ENCODE results near the gene TTLL1. TPM values are rescaled to one million over a fixed set of nuclear protein-coding genes. Genes with fewer than 3 reads are reported as not detected.

TTLL1 gene
- total RNA-seq, 4 donors from 2014 or later, result 4.4 to 11.4 (median 5.8) TPM

DNA sequence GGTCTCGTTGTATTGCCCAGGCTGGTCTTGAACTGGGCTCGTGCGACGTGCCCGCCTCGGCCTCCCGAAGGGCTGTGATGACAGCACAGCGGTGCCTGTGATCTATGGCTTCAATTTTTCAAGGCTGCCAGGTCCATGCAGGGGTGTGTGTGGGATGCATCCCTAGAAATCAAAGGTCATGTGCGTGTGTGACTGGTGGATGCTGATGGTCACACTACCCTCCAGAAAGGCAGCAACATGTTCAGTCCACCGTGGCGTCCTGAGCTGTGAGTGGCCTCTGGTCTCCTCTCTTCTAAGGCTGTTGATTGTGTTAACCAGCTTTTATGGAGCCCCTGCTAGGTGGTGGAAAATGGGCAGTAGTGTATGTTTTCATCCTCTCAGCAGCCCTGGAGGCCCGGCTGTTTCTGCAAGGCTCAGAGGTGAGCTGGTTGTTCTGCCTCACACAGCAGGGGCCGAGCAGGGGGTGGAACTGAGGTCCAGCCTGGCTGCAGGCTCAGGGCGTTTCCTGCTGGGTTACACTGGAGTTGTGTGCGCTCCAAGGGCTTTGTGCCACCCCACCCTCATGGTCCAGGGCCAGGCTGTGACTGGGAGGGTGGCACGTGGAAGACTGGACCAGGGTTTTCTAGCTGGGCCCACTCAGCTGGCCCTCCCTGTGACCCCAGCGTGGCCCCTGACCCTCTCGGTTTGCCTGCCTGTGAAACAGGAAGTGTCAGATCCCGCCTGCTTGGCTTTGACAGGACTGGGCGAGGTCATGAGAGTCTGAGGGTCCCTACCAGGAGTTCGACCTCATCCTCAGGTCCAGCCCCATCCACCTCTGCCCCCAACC lies 29.0 kb upstream of the TTLL1 start:
- Histone ChIP-seq H3K4me1 (no peaks in the 10 kb centered on the region), H3K9me3 (no peaks in the 10 kb centered on the region), H3K27me3 (no peaks in the 10 kb centered on the region), H3K27ac (no peak overlapping the region), H3K4me3 (replicated peaks in 1 of 3) (no peak overlapping the region), H3K36me3 (no peaks in the 10 kb centered on the region)
- intact Hi-C loops (cut with DNase I), result no loop called here
- DNase-seq, result no peak
- TF ChIP-seq, protein P1, sequence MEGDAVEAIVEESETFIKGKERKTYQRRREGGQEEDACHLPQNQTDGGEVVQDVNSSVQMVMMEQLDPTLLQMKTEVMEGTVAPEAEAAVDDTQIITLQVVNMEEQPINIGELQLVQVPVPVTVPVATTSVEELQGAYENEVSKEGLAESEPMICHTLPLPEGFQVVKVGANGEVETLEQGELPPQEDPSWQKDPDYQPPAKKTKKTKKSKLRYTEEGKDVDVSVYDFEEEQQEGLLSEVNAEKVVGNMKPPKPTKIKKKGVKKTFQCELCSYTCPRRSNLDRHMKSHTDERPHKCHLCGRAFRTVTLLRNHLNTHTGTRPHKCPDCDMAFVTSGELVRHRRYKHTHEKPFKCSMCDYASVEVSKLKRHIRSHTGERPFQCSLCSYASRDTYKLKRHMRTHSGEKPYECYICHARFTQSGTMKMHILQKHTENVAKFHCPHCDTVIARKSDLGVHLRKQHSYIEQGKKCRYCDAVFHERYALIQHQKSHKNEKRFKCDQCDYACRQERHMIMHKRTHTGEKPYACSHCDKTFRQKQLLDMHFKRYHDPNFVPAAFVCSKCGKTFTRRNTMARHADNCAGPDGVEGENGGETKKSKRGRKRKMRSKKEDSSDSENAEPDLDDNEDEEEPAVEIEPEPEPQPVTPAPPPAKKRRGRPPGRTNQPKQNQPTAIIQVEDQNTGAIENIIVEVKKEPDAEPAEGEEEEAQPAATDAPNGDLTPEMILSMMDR (IDR thresholded peaks at IDR 0.05), result no peak
- TF ChIP-seq POLR2A (IDR thresholded peaks at IDR 0.05), result no peak
- WGBS, 2 donors, result 77 to 84% methylated on average over 16 to 19 of the region's 21 CpGs

DNA sequence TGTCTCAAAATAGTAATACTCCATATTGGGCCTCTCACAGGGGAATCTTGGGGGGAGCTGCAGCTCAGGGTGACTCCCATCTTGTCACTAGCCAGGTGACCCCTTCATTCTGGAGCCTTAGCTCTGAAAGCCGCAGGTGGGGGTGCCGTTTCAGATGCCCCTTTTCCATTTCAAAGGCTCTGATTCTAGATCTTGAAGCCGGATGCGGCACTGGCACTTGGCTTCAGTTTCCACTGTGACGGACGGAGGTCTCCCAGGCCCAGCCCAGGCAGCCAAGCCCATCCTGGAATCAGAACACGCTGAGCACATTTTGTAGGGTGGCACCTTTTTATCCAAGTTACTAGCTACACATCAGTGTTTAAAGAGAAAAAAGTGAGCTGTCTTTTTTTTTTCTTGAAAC lies 27.7 kb upstream of the TTLL1 start:
- intact Hi-C loops (cut with DNase I), result no loop called here
- no peak overlapping the region for H3K4me3 ChIP-seq (replicated peaks in 1 of 3)
- no peaks in the 10 kb centered on the region for H3K36me3 ChIP-seq
- no peak overlapping the region for H3K27ac ChIP-seq
- peaks cover 0 to under 1% of the 10 kb centered on the region in 2 donors for H3K4me1 ChIP-seq
- 84 to 97% methylated on average over 7 of the region's 7 CpGs for WGBS, 2 donors
- no peak for TF ChIP-seq POLR2A (IDR thresholded peaks at IDR 0.05)
- TF ChIP-seq, protein P1 (IDR thresholded peaks at IDR 0.05), result no peak
- no peaks in the 10 kb centered on the region for H3K27me3 ChIP-seq
- no peaks in the 10 kb centered on the region for H3K9me3 ChIP-seq
- DNase-seq, result no peak

DNA sequence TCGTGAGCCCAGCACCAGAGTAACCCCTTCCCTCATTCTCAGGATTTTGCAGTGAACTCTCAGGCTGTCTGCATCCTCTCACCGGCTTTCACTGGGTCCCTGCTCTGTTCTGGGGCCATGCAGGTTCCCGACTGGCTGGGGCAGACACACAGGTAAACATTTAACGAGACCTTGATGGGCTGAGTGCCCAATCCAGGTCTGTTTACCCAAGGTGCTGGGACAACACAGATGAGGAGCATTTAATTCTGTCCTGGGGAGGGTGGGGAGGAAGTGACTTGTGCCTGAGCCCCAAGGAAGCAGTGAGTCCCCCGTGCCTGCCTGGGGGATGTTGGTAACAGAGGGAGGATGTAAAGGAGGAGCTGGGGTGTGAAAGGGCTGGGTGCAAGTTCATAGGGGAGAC lies 25.8 kb upstream of the TTLL1 start:
- Histone ChIP-seq H3K27ac (no peak overlapping the region), H3K9me3 (no peaks in the 10 kb centered on the region), H3K4me1 (peaks cover 11 to 18% of the 10 kb centered on the region in 2 donors), H3K27me3 (no peaks in the 10 kb centered on the region), H3K4me3 (replicated peaks in 1 of 3) (no peak overlapping the region), H3K36me3 (no peaks in the 10 kb centered on the region)
- TF ChIP-seq, protein P1 (IDR thresholded peaks at IDR 0.05), result no peak
- TF ChIP-seq POLR2A (IDR thresholded peaks at IDR 0.05), result no peak
- no peak for DNase-seq
- intact Hi-C loops (cut with DNase I), result no loop called here
- WGBS, 2 donors, result 32 to 35% methylated on average over 5 of the region's 5 CpGs

DNA sequence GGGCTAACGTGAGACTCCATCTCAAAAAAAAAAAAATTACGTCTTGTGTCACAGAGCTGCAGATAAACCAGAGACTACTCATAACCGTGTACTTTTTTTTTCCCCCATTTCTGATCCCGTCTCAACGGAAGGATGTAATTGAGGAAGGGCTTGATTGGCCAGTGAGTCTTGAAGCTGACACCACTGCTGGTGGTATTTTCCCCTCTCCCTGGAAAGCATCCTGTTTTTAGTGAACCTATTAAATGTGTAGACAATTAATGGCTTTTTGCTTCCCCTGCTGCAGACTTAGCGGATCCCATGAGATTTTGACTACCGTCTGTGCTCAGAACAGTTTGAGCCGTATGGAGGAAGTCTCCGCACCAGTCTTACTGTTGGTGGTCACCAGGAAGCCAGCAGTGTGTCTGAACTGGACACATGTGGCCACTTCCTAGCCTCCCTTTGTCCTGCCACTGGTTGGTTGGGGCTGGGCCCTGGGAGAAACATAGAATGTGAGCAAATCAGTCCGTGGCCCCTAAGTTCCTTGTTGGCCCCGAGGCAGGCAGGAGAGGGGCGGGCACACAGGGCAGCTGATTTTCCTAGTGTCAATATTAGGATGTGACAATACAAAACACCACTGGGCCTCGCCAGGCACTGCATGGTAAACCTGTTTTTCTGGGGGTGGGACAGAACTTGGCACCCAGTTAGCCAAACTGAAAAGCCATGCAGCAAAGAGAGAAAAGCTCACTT lies 24.5 kb upstream of the TTLL1 start:
- Histone ChIP-seq H3K9me3 (no peaks in the 10 kb centered on the region), H3K4me3 (replicated peaks in 1 of 3) (no peak overlapping the region), H3K4me1 (peaks cover 13 to 22% of the 10 kb centered on the region in 2 donors), H3K27ac (no peak overlapping the region), H3K36me3 (no peaks in the 10 kb centered on the region), H3K27me3 (no peaks in the 10 kb centered on the region)
- intact Hi-C loops (cut with DNase I), result no loop called here
- no peak for DNase-seq
- WGBS, 2 donors, result 64 to 74% methylated on average over 13 of the region's 13 CpGs
- TF ChIP-seq, protein P1 (IDR thresholded peaks at IDR 0.05), result no peak
- no peak for TF ChIP-seq POLR2A (IDR thresholded peaks at IDR 0.05)

Data from thyroid gland (tissue), 4 donors.